MM.1S (cell line): ENCODE data around the gene LNP1.

Source experiments
- DNase-seq: peaks from one replicate; pipeline ENCODE4 v3.0.0-alpha.2; 2015
- H2AFZ ChIP-seq: fragments of 300-600 bp; sonication (generic); 2 replicates; pipeline ENCODE4 v1.6.0; 2016; ENCODE audit warnings: antibody characterized with exemption, low read length
- H3F3A ChIP-seq: fragments of 300-600 bp; sonication (generic); 2 replicates; pipeline ENCODE4 v1.6.1; 2016; ENCODE audit warnings: mild to moderate bottlenecking, antibody characterized with exemption, low read length, moderate library complexity, mixed read lengths; ENCODE audit not compliant: insufficient read depth
- H3K27ac ChIP-seq: fragments of 300-600 bp; sonication (generic); 2 replicates; pipeline ENCODE4 v1.5.1; 2016; ENCODE audit warnings: mild to moderate bottlenecking, low read length
- H3K27me3 ChIP-seq: fragments of 300-600 bp; sonication (generic); replicated peaks from 2 replicates; pipeline ENCODE4 v1.6.0; 2016; ENCODE audit warnings: low read length; ENCODE audit not compliant: insufficient read depth
- H3K36me3 ChIP-seq: fragments of 300-600 bp; sonication (generic); replicated peaks from 2 replicates; pipeline ENCODE4 v1.6.1; 2016; ENCODE audit warnings: mild to moderate bottlenecking, low read length, mixed read lengths; ENCODE audit not compliant: insufficient read depth
- H3K4me1 ChIP-seq: fragments of 300-600 bp; sonication (generic); 2 replicates; pipeline ENCODE4 v1.6.1; 2016; ENCODE audit warnings: low read length, mixed read lengths
- H3K4me2 ChIP-seq: fragments of 300-600 bp; sonication (generic); 2 replicates; pipeline ENCODE4 v1.6.0; 2016; ENCODE audit warnings: low read depth, low read length
- H3K4me3 ChIP-seq: fragments of 300-600 bp; sonication (generic); 2 replicates; pipeline ENCODE4 v1.5.1; 2016; ENCODE audit warnings: low read length, mixed read lengths
- H3K79me2 ChIP-seq: fragments of 300-600 bp; sonication (generic); 2 replicates; pipeline ENCODE4 v1.6.1; 2016; ENCODE audit warnings: mixed run types, low read length, mixed read lengths
- H3K9ac ChIP-seq: fragments of 300-600 bp; sonication (generic); 2 replicates; pipeline ENCODE4 v1.6.1; 2016; ENCODE audit warnings: low read length, mixed read lengths
- H3K9me2 ChIP-seq: fragments of 300-600 bp; sonication (generic); replicated peaks from 2 replicates; pipeline ENCODE4 v1.6.1; 2016; ENCODE audit warnings: mild to moderate bottlenecking, low read length, mixed read lengths; ENCODE audit not compliant: insufficient read depth
- H3K9me3 ChIP-seq: fragments of 300-600 bp; sonication (generic); replicated peaks from 2 replicates; pipeline ENCODE4 v1.6.1; 2016; ENCODE audit warnings: mild to moderate bottlenecking, low read length, mixed read lengths; ENCODE audit not compliant: insufficient read depth
- H4K20me1 ChIP-seq: fragments of 300-600 bp; sonication (generic); 2 replicates; pipeline ENCODE4 v1.6.1; 2016; ENCODE audit warnings: mild to moderate bottlenecking, low read length, moderate library complexity, mixed read lengths; ENCODE audit not compliant: insufficient read depth
- EZH2 ChIP-seq: fragments of 300-600 bp; sonication (generic); optimal IDR thresholded peaks from 2 replicates; pipeline ENCODE3; 2017; ENCODE audit warnings: low read depth, mild to moderate bottlenecking, antibody characterized with exemption, low read length, mixed read lengths
- EZH2phosphoT487 ChIP-seq: fragments of 300-600 bp; sonication (generic); IDR thresholded peaks from 2 replicates; pipeline ENCODE4 v1.6.1; 2018; ENCODE audit warnings: antibody characterized with exemption, low read length
- TF ChIP-seq, protein P1 (sequence below): fragments of 300-600 bp; sonication (generic); IDR thresholded peaks from 2 replicates; pipeline ENCODE4 v1.5.1; 2016; ENCODE audit warnings: antibody characterized with exemption, low read length, mixed read lengths

The LNP1 gene

GRCh38 chr3:100407977-100408532 lies 6.7 kb downstream of the LNP1 start:
- no peaks in the 10 kb centered on the region for H3K27me3 ChIP-seq
- no peak overlapping the region for H3K4me2 ChIP-seq
- H3K4me1 ChIP-seq, result 0 out of 2 replicates have a peak, but pooled peaks cover 6% of the 10 kb centered on the region
- no peak overlapping the region for H3K27ac ChIP-seq
- no peak for DNase-seq
- no peaks in the 10 kb centered on the region for H3K9me2 ChIP-seq
- no peaks in the 10 kb centered on the region for H3F3A ChIP-seq
- no peaks in the 10 kb centered on the region for H3K36me3 ChIP-seq
- no peak overlapping the region for H2AFZ ChIP-seq
- H3K4me3 ChIP-seq, result no peak overlapping the region
- H3K79me2 ChIP-seq, result peaks cover 4% of the 10 kb centered on the region; the same call in 1 of the 2 replicates
- TF ChIP-seq EZH2phosphoT487, result no peak
- TF ChIP-seq, protein P1, sequence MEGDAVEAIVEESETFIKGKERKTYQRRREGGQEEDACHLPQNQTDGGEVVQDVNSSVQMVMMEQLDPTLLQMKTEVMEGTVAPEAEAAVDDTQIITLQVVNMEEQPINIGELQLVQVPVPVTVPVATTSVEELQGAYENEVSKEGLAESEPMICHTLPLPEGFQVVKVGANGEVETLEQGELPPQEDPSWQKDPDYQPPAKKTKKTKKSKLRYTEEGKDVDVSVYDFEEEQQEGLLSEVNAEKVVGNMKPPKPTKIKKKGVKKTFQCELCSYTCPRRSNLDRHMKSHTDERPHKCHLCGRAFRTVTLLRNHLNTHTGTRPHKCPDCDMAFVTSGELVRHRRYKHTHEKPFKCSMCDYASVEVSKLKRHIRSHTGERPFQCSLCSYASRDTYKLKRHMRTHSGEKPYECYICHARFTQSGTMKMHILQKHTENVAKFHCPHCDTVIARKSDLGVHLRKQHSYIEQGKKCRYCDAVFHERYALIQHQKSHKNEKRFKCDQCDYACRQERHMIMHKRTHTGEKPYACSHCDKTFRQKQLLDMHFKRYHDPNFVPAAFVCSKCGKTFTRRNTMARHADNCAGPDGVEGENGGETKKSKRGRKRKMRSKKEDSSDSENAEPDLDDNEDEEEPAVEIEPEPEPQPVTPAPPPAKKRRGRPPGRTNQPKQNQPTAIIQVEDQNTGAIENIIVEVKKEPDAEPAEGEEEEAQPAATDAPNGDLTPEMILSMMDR, result no peak
- TF ChIP-seq EZH2, result no peak
- H3K9ac ChIP-seq, result no peak overlapping the region
- H3K9me3 ChIP-seq, result no peaks in the 10 kb centered on the region
- no peaks in the 10 kb centered on the region for H4K20me1 ChIP-seq

DNA sequence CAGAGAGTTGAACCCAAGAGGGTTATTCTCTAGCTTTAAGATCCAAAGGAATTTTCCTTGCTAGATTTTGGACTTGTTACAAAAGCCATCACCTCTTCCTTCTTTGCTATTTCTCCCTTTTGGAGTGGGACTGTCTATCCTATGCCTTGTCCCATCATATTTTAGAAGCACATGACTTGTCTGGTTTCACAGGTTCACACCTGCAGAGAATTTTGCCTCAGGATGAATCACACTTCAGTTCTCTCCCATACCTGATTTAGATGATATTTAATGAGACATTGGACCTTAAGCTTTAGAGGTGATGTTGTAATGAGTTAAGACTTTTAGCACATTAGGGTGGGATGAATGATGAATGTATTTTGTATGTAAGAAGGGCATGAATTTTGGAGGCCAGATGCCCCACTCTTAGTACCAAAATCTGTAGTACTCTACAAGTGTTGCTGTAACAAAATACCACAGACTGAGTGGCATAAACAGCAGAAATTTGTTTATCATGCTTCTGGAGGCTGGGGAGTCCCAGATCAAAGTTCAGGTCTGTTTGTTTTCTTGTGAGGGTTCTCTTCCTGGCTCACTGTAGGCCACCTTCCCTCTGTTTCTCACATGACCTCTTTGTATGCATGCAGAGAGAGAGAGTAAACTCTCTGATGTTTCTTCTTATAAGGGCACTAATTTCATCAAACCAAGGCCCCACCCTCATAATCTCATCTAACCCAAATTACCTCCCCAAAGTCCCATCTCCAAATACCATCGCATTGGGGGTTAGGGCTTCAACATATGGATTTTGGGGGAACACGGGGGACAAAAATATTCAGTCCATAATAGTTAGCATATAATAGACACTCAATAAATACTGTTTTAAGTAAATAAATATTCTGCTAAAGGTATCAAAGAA lies 10.0 kb downstream of the LNP1 start:
- no peaks in the 10 kb centered on the region for H3K36me3 ChIP-seq
- peaks cover 4% of the 10 kb centered on the region; the same call in 1 of the 2 replicates for H3K79me2 ChIP-seq
- no peak overlapping the region for H3K9ac ChIP-seq
- DNase-seq, result no peak
- no peak overlapping the region for H3K4me2 ChIP-seq
- no peak overlapping the region for H2AFZ ChIP-seq
- H3F3A ChIP-seq, result no peaks in the 10 kb centered on the region
- no peaks in the 10 kb centered on the region for H4K20me1 ChIP-seq
- no peaks in the 10 kb centered on the region for H3K9me3 ChIP-seq
- TF ChIP-seq, protein P1, result no peak
- TF ChIP-seq EZH2, result no peak
- no peak for TF ChIP-seq EZH2phosphoT487
- H3K9me2 ChIP-seq, result no peaks in the 10 kb centered on the region
- H3K27ac ChIP-seq, result no peak overlapping the region
- no peaks in the 10 kb centered on the region for H3K27me3 ChIP-seq
- H3K4me3 ChIP-seq, result no peak overlapping the region
- no peaks in the 10 kb centered on the region for H3K4me1 ChIP-seq

DNA sequence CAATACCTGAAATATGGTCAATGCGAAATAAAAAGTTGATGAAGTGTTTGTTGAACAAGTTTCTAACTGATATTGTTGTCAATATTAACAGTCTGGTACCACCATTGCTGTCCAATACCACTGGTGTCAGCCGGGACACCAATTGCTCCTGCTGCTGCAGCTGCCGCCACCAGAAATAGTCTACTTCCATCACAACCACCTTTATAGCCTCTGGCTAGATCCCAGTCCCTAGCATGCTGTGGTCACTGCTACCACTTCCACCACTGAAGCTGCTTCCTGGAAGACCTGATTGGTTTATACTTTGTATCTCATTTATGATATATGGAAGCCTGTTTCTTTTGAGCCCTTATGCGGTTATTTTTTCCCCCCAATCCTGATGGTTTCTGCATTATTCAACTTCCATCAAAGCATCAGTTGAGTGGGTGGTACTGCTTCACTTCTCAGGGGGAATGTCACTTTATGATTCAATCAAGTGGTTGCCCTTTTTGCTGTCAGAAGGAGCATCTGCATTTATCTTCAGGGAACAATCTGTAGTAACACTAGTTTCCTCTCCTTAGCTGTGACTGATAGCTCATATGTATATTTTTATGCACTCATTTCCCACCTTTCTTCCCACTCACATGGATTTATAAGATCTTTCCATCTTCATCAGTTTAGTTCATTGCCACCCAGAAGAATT lies 11.7 kb downstream of the LNP1 start:
- no peaks in the 10 kb centered on the region for H3K36me3 ChIP-seq
- no peak overlapping the region for H3K4me2 ChIP-seq
- no peaks in the 10 kb centered on the region for H3K27me3 ChIP-seq
- no peak overlapping the region for H3K9ac ChIP-seq
- H3K79me2 ChIP-seq, result peaks cover 3% of the 10 kb centered on the region; the same call in 1 of the 2 replicates
- no peak for DNase-seq
- H3K9me2 ChIP-seq, result no peaks in the 10 kb centered on the region
- H3K4me1 ChIP-seq, result no peaks in the 10 kb centered on the region
- H3F3A ChIP-seq, result no peaks in the 10 kb centered on the region
- H4K20me1 ChIP-seq, result no peaks in the 10 kb centered on the region
- no peak for TF ChIP-seq EZH2
- TF ChIP-seq, protein P1, result no peak
- no peak for TF ChIP-seq EZH2phosphoT487
- no peak overlapping the region for H3K4me3 ChIP-seq
- H3K27ac ChIP-seq, result no peak overlapping the region
- H2AFZ ChIP-seq, result no peak overlapping the region
- no peaks in the 10 kb centered on the region for H3K9me3 ChIP-seq
